HCT116 (cell line): ENCODE measurements around the gene ZNHIT3.

Source experiments
- CBX3 ChIP-seq: IDR thresholded peaks from 2 replicates; pipeline ENCODE4 v1.6.1; 2012; ENCODE audit warnings: low read depth
- CEBPB ChIP-seq: IDR thresholded peaks from 2 replicates; pipeline ENCODE4 v1.6.1; 2012; ENCODE audit warnings: low read depth
- CTCF ChIP-seq, 3 experiments: fragments of 200-600 bp in 1 of 3; sonication (generic) in 1 of 3; IDR thresholded peaks in 2 of 3; conservative IDR thresholded peaks in 1 of 3; 2 replicates each; pipeline ENCODE4 v1.5.1; 2012 to 2017; ENCODE audit warnings: low read depth in 2 of 3, low read length in 2 of 3, antibody characterized with exemption in 1 of 3, borderline replicate concordance in 1 of 3, control low read depth in 1 of 3, mild to moderate bottlenecking in 1 of 3, mixed read lengths in 1 of 3, mixed run types in 1 of 3, moderate library complexity in 1 of 3; ENCODE audit not compliant: insufficient read depth in 1 of 3
- POLR2A ChIP-seq: IDR thresholded peaks from 2 replicates; pipeline ENCODE4 v1.7.0; 2011; ENCODE audit warnings: borderline replicate concordance; ENCODE audit not compliant: insufficient read depth, insufficient read length; ENCODE audit errors: extremely low read depth

- no peak for TF ChIP-seq CTCF (IDR thresholded peaks at IDR 0.05 in 2 of 3, conservative IDR thresholded peaks at IDR 0.05 in 1 of 3; ENCODE audit: borderline replicate concordance in 1 of 3, insufficient read depth in 1 of 3, low read depth in 2 of 3, low read length in 2 of 3)
- TF ChIP-seq POLR2A = no peak
- no peak for TF ChIP-seq CBX3
- TF ChIP-seq CEBPB = no peak
Observed at GRCh38 chr17:36463916-36464764, 22.3 kb upstream of the ZNHIT3 start.
